Stimulated activated CD8-positive, alpha-beta memory T cell treated with anti-CD3 and anti-CD28 coated beads, Interleukin-7, amount 100 ng/mL, for 48 hours (primary cell): ENCODE data around the gene LIN7B.

Source experiments
- DNase-seq, 2 donors: peaks; one replicate each; pipeline ENCODE4 v3.0.0-alpha.2; 2020; ENCODE audit warnings: low read depth in 1 of 2; ENCODE audit errors: extremely low read depth in 1 of 2

Gene LIN7B

GRCh38 chr19:49160450-49161189 lies 46.5 kb downstream of the LIN7B start:
- DNase-seq = no peak

GRCh38 chr19:49161987-49162386 lies 47.8 kb downstream of the LIN7B start:
- no peak for DNase-seq

- DNase-seq = no peak
These were observed 51.1 kb downstream of the LIN7B start for GRCh38 chr19:49165111-49165750.

GRCh38 chr19:49165865-49166301 lies 51.7 kb downstream of the LIN7B start:
- no peak for DNase-seq

- DNase-seq = no peak
These were observed 53.8 kb downstream of the LIN7B start for GRCh38 chr19:49167857-49168409.
